B cell (primary cell): ENCODE data around the gene INCA1.

ENCODE experiments used
- CTCF ChIP-seq: fragments of 200-600 bp; IDR thresholded peaks from one replicate; pipeline ENCODE4 v1.8.0; 2022; ENCODE audit warnings: antibody characterized with exemption, mild to moderate bottlenecking
- EZH2 ChIP-seq: IDR thresholded peaks from 2 replicates; pipeline ENCODE4 v1.6.1; 2012; ENCODE audit warnings: borderline replicate concordance, low read depth, mild to moderate bottlenecking, moderate library complexity, low read length; ENCODE audit not compliant: insufficient read depth, poor library complexity, severe bottlenecking

- TF ChIP-seq CTCF (no peak), EZH2 (no peak)
Observed at GRCh38 chr17:4949321-4950074, 47.8 kb downstream of the INCA1 start.
